Measurements from ENCODE around the gene SAFB2.
A peak's percentile ranks its signal among the peaks of the same experiment; 100 is the strongest.

SAFB2 gene

DNA sequence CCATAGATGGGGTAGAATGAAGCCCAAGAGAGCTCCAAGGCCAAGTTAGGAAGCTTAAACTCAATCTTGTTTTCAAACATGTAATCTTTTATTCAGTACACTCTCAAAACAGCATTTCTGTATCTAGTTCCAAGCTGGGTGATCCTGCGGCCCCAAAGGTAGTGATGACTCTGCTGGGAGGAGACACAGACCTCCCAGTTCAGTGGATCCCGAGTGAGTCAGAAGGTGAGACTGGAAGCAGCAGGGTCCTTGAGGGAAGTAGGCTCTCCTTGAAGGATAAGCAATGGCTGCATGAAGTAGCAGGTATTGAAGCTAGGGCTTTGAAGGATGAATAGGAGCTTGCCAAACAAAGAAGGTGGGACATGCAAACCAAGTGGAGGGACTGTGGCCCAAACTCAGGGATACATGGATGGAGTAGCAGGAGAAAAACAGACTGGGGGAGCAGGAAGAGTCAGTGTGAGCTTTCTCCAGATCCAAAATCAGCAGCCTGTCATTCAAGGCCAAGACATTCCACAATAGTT lies 64.4 kb downstream of the SAFB2 start:
- peaks cover 26% of the 10 kb centered on the region for H3K27me3 Mint-ChIP-seq (ENCODE audit: low read depth, poor library complexity)
- H3K4me3 Mint-ChIP-seq: no peak overlapping the region
- no peak for DNase-seq
- TF ChIP-seq CTCF (IDR thresholded peaks at IDR 0.05): no peak
- peaks cover 21% of the 10 kb centered on the region for H3K4me1 Mint-ChIP-seq
- no peak overlapping the region for H3K27ac Mint-ChIP-seq
- H3K9me3 Mint-ChIP-seq: peaks cover 11% of the 10 kb centered on the region
- no peaks in the 10 kb centered on the region for H3K36me3 Mint-ChIP-seq (ENCODE audit: low read depth)

- Mint-ChIP-seq H3K9me3 (peaks cover 11% of the 10 kb centered on the region), H3K4me3 (no peak overlapping the region), H3K36me3 (ENCODE audit: low read depth) (no peaks in the 10 kb centered on the region), H3K27me3 (ENCODE audit: low read depth, poor library complexity) (peaks cover 22% of the 10 kb centered on the region), H3K4me1 (peaks cover 21% of the 10 kb centered on the region), H3K27ac (no peak overlapping the region)
- no peak for TF ChIP-seq CTCF (IDR thresholded peaks at IDR 0.05)
- no peak for DNase-seq
Observed at GRCh38 chr19:5557691-5558090, 64.9 kb downstream of the SAFB2 start.

DNA sequence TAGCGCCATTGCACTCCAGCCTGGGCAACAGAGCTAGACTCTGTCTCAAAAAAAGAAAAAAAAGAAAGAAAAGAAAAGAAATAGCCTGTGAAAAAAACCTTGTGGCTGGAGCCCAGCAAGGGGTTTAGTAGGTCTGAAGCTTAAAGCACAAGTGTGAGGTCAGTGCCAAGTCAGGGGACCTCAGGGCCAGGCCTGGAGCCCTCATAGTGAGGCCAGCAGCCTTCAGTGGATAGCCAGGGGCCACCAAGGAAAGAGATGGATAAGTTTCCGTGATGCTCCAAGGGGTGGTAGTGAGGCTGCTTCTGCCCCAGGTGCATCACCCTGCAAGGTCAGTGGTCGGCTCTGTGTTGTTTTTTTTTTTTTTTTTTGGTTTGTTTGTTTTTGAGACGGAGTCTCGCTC lies 67.7 kb downstream of the SAFB2 start:
- peaks cover 28% of the 10 kb centered on the region for H3K27me3 Mint-ChIP-seq (ENCODE audit: low read depth, poor library complexity)
- H3K4me3 Mint-ChIP-seq: no peak overlapping the region
- no peak overlapping the region for H3K27ac Mint-ChIP-seq
- peaks cover 10% of the 10 kb centered on the region for H3K4me1 Mint-ChIP-seq
- no peaks in the 10 kb centered on the region for H3K36me3 Mint-ChIP-seq (ENCODE audit: low read depth)
- no peak for DNase-seq
- no peaks in the 10 kb centered on the region for H3K9me3 Mint-ChIP-seq
- TF ChIP-seq CTCF (IDR thresholded peaks at IDR 0.05): no peak

GRCh38 chr19:5553892-5554291 lies 68.7 kb downstream of the SAFB2 start:
- Mint-ChIP-seq H3K9me3 (no peaks in the 10 kb centered on the region), H3K4me1 (peaks cover 10% of the 10 kb centered on the region), H3K36me3 (ENCODE audit: low read depth) (no peaks in the 10 kb centered on the region), H3K4me3 (no peak overlapping the region), H3K27ac (no peak overlapping the region), H3K27me3 (ENCODE audit: low read depth, poor library complexity) (peaks cover 34% of the 10 kb centered on the region)
- TF ChIP-seq CTCF (IDR thresholded peaks at IDR 0.05): no peak
- no peak for DNase-seq

DNA sequence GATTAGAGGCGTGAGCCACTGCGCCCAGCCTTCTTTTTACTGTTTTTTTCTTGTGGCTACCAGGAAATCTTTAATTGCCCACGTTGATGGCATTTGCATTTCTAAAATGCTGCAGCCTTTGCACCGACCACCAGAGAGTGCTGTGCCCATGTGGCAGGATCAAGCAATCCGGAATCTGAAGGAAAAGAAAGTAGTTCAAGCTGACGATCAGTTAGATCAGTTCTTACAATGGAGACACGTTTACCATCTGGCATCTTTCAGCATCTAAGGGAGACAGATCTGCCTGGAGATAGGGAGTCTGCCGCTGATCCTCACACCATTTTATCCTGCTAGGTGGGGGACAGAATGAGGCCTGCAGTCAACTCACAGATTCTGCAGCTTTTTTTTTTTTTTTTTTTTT lies 74.7 kb downstream of the SAFB2 start:
- peaks cover 35% of the 10 kb centered on the region for H3K27me3 Mint-ChIP-seq (ENCODE audit: low read depth, poor library complexity)
- no peak overlapping the region for H3K4me3 Mint-ChIP-seq
- no peaks in the 10 kb centered on the region for H3K36me3 Mint-ChIP-seq (ENCODE audit: low read depth)
- H3K27ac Mint-ChIP-seq: no peak overlapping the region
- no peaks in the 10 kb centered on the region for H3K4me1 Mint-ChIP-seq
- TF ChIP-seq CTCF (IDR thresholded peaks at IDR 0.05): peak; percentile 36
- no peaks in the 10 kb centered on the region for H3K9me3 Mint-ChIP-seq
- no peak for DNase-seq

- Mint-ChIP-seq H3K4me3 (no peak overlapping the region), H3K9me3 (no peaks in the 10 kb centered on the region), H3K27ac (no peak overlapping the region), H3K4me1 (no peaks in the 10 kb centered on the region), H3K36me3 (ENCODE audit: low read depth) (no peaks in the 10 kb centered on the region), H3K27me3 (ENCODE audit: low read depth, poor library complexity) (peaks cover 25% of the 10 kb centered on the region)
- TF ChIP-seq CTCF (IDR thresholded peaks at IDR 0.05): no peak
- no peak for DNase-seq
Observed at GRCh38 chr19:5545984-5546383, 76.6 kb downstream of the SAFB2 start.

Measured in nephron progenitor cell (in vitro differentiated cells).